ENCODE results near the gene CHRNA1.
A peak's percentile ranks its signal among the peaks of the same experiment; 100 is the strongest.

CHRNA1 gene

GRCh38 chr2:174764280-174765255 is at the start of gene CHRNA1:
CHRNA1 (minus strand) TSS chr2:174764472; CDS start chr2:174764394, 78 bp downstream.
- Mint-ChIP-seq H3K4me3 (no peak within 1 kb of the TSS), H3K9me3 (no peaks in the 10 kb centered on the region), H3K27me3 (no peaks in the 10 kb centered on the region), H3K36me3 (no peaks in the 10 kb centered on the region), H3K4me1 (peaks cover 4% of the 10 kb centered on the region), H3K27ac (no peak within 1 kb of the TSS)

GRCh38 chr2:174812037-174812436 is 47.8 kb upstream of the CHRNA1 start:
- Mint-ChIP-seq H3K27me3 (no peaks in the 10 kb centered on the region), H3K9me3 (no peaks in the 10 kb centered on the region), H3K4me1 (no peaks in the 10 kb centered on the region), H3K27ac (no peak overlapping the region), H3K36me3 (peaks cover 3% of the 10 kb centered on the region), H3K4me3 (no peak overlapping the region)

- H3K36me3 Mint-ChIP-seq: no peaks in the 10 kb centered on the region
- no peak overlapping the region for H3K27ac Mint-ChIP-seq
- no peaks in the 10 kb centered on the region for H3K9me3 Mint-ChIP-seq
- no peak overlapping the region for H3K4me3 Mint-ChIP-seq
- no peaks in the 10 kb centered on the region for H3K4me1 Mint-ChIP-seq
- no peaks in the 10 kb centered on the region for H3K27me3 Mint-ChIP-seq
These were observed 43.7 kb upstream of the CHRNA1 start for GRCh38 chr2:174807931-174808330.

GRCh38 chr2:174805803-174806202 is 41.5 kb upstream of the CHRNA1 start:
- H3K4me3 Mint-ChIP-seq: no peak overlapping the region
- H3K9me3 Mint-ChIP-seq: no peaks in the 10 kb centered on the region
- H3K4me1 Mint-ChIP-seq: no peaks in the 10 kb centered on the region
- no peaks in the 10 kb centered on the region for H3K27me3 Mint-ChIP-seq
- H3K27ac Mint-ChIP-seq: no peak overlapping the region
- no peaks in the 10 kb centered on the region for H3K36me3 Mint-ChIP-seq

- no peaks in the 10 kb centered on the region for H3K27me3 Mint-ChIP-seq
- no peaks in the 10 kb centered on the region for H3K4me1 Mint-ChIP-seq
- no peaks in the 10 kb centered on the region for H3K9me3 Mint-ChIP-seq
These were observed 38.2 kb upstream of the CHRNA1 start for GRCh38 chr2:174802459-174802858.

GRCh38 chr2:174800436-174801205 is 36.3 kb upstream of the CHRNA1 start:
- Mint-ChIP-seq H3K9me3 (no peaks in the 10 kb centered on the region), H3K27ac (no peak overlapping the region), H3K4me3 (no peak overlapping the region), H3K4me1 (no peaks in the 10 kb centered on the region), H3K36me3 (no peaks in the 10 kb centered on the region), H3K27me3 (no peaks in the 10 kb centered on the region)

More at GRCh38 chr2:174802459-174802858, 38.2 kb upstream of the CHRNA1 start:
- H3K4me3 Mint-ChIP-seq: no peak overlapping the region
- no peaks in the 10 kb centered on the region for H3K36me3 Mint-ChIP-seq
- no peak overlapping the region for H3K27ac Mint-ChIP-seq

GRCh38 chr2:174798801-174799200 is 34.5 kb upstream of the CHRNA1 start:
- no peaks in the 10 kb centered on the region for H3K27me3 Mint-ChIP-seq
- H3K27ac Mint-ChIP-seq: no peak overlapping the region
- H3K4me1 Mint-ChIP-seq: no peaks in the 10 kb centered on the region
- H3K4me3 Mint-ChIP-seq: no peak overlapping the region
- H3K36me3 Mint-ChIP-seq: no peaks in the 10 kb centered on the region
- H3K9me3 Mint-ChIP-seq: no peaks in the 10 kb centered on the region

GRCh38 chr2:174797781-174798276 is 33.6 kb upstream of the CHRNA1 start:
- Mint-ChIP-seq H3K9me3 (no peaks in the 10 kb centered on the region), H3K27me3 (no peaks in the 10 kb centered on the region), H3K36me3 (no peaks in the 10 kb centered on the region), H3K4me1 (no peaks in the 10 kb centered on the region), H3K4me3 (no peak overlapping the region), H3K27ac (no peak overlapping the region)

- H3K9me3 Mint-ChIP-seq: no peaks in the 10 kb centered on the region
- H3K4me3 Mint-ChIP-seq: no peak overlapping the region
- no peaks in the 10 kb centered on the region for H3K4me1 Mint-ChIP-seq
- no peaks in the 10 kb centered on the region for H3K36me3 Mint-ChIP-seq
- no peak overlapping the region for H3K27ac Mint-ChIP-seq
- H3K27me3 Mint-ChIP-seq: no peaks in the 10 kb centered on the region
These were observed 32.1 kb upstream of the CHRNA1 start for GRCh38 chr2:174796319-174796771.

- H3K4me1 Mint-ChIP-seq: no peaks in the 10 kb centered on the region
- no peak overlapping the region for H3K27ac Mint-ChIP-seq
- no peak overlapping the region for H3K4me3 Mint-ChIP-seq
- H3K27me3 Mint-ChIP-seq: no peaks in the 10 kb centered on the region
- H3K9me3 Mint-ChIP-seq: no peaks in the 10 kb centered on the region
- no peaks in the 10 kb centered on the region for H3K36me3 Mint-ChIP-seq
These were observed 30.6 kb upstream of the CHRNA1 start for GRCh38 chr2:174794851-174795374.

- H3K4me1 Mint-ChIP-seq: peaks cover 9% of the 10 kb centered on the region
- H3K4me3 Mint-ChIP-seq: no peak overlapping the region
- H3K27ac Mint-ChIP-seq: no peak overlapping the region
- H3K36me3 Mint-ChIP-seq: no peaks in the 10 kb centered on the region
- H3K27me3 Mint-ChIP-seq: no peaks in the 10 kb centered on the region
- no peaks in the 10 kb centered on the region for H3K9me3 Mint-ChIP-seq
These were observed 28.2 kb upstream of the CHRNA1 start for GRCh38 chr2:174792309-174793025.

GRCh38 chr2:174791746-174792280 is 27.5 kb upstream of the CHRNA1 start:
- Mint-ChIP-seq H3K4me1 (peaks cover 12% of the 10 kb centered on the region), H3K27me3 (no peaks in the 10 kb centered on the region), H3K36me3 (no peaks in the 10 kb centered on the region), H3K27ac (no peak overlapping the region), H3K4me3 (no peak overlapping the region), H3K9me3 (no peaks in the 10 kb centered on the region)

- H3K9me3 Mint-ChIP-seq: no peaks in the 10 kb centered on the region
- H3K4me1 Mint-ChIP-seq: peaks cover 12% of the 10 kb centered on the region
- H3K27me3 Mint-ChIP-seq: no peaks in the 10 kb centered on the region
- H3K36me3 Mint-ChIP-seq: no peaks in the 10 kb centered on the region
- no peak overlapping the region for H3K4me3 Mint-ChIP-seq
- peak overlapping the region; percentile 56 for H3K27ac Mint-ChIP-seq
These were observed 26.7 kb upstream of the CHRNA1 start for GRCh38 chr2:174791020-174791419.

- H3K27me3 Mint-ChIP-seq: no peaks in the 10 kb centered on the region
- no peaks in the 10 kb centered on the region for H3K9me3 Mint-ChIP-seq
- H3K4me1 Mint-ChIP-seq: peaks cover 12% of the 10 kb centered on the region
- no peak overlapping the region for H3K4me3 Mint-ChIP-seq
- no peaks in the 10 kb centered on the region for H3K36me3 Mint-ChIP-seq
- H3K27ac Mint-ChIP-seq: no peak overlapping the region
These were observed 24.7 kb upstream of the CHRNA1 start for GRCh38 chr2:174789001-174789400.
